Gastroesophageal sphincter (tissue), 3 donors: ENCODE data around the gene WRAP53.

ENCODE experiments used
- CTCF ChIP-seq, 4 experiments: fragments of 200-600 bp in 2 of 4; fragments of 450-650 bp in 2 of 4; sonication (generic) in 1 of 4; IDR thresholded peaks; one replicate each; pipeline ENCODE4 v1.5.1; 2017 to 2019; ENCODE audit warnings: antibody characterized with exemption in 4 of 4, mild to moderate bottlenecking in 2 of 4, moderate library complexity in 2 of 4
- EP300 ChIP-seq: sonication (generic); formaldehyde crosslinking; IDR thresholded peaks from one replicate; pipeline ENCODE4 v1.6.1; 2017; ENCODE audit warnings: antibody characterized with exemption, mild to moderate bottlenecking
- POLR2A ChIP-seq, 2 donors: fragments of 450-650 bp; IDR thresholded peaks; one replicate each; pipeline ENCODE4 v1.6.1; 2017; ENCODE audit warnings: antibody characterized with exemption in 2 of 2, mild to moderate bottlenecking in 2 of 2, moderate library complexity in 1 of 2
- POLR2AphosphoS5 ChIP-seq: sonication (generic); formaldehyde crosslinking; IDR thresholded peaks from one replicate; pipeline ENCODE4 v1.6.1; 2017; ENCODE audit warnings: antibody characterized with exemption

GRCh38 chr17:7668482-7668881 lies 19.8 kb upstream of the WRAP53 start:
- TF ChIP-seq POLR2A (IDR thresholded peaks at IDR 0.05), result no peak
- no peak for TF ChIP-seq CTCF (IDR thresholded peaks at IDR 0.05)
- no peak for TF ChIP-seq POLR2AphosphoS5
- TF ChIP-seq EP300, result no peak
